ENCODE results near the gene SAC3D1. TPM values are rescaled to one million over a fixed set of nuclear protein-coding genes. Genes with fewer than 3 reads are reported as not detected.

SAC3D1 gene
- total and polyA plus RNA-seq, 2 donors from 2014 or later, result 6.8 to 13.4 TPM

GRCh38 chr11:65058012-65058411 is 17.0 kb downstream of the SAC3D1 start:
- no peaks in the 10 kb centered on the region for H3K27me3 ChIP-seq (ENCODE audit: control insufficient read depth, insufficient read depth, low read length)
- H3K4me3 ChIP-seq (ENCODE audit: low read length in 3 of 3), result no peak overlapping the region
- no peaks in the 10 kb centered on the region for H3K9me3 ChIP-seq (ENCODE audit: control insufficient read depth in 2 of 3, insufficient read depth in 1 of 3, low read length in 3 of 3)
- intact Hi-C loops (cut with DNase I), result no loop called here
- FAIRE-seq, result no peak
- no peaks in the 10 kb centered on the region for H3K36me3 ChIP-seq (ENCODE audit: control insufficient read depth in 2 of 3, insufficient read depth in 3 of 3, low read length in 3 of 3)
- DNase-seq, result no peak
- no peak overlapping the region for H3K27ac ChIP-seq (ENCODE audit: low read depth in 2 of 2, low read length in 2 of 2)
- H3K4me1 ChIP-seq (ENCODE audit: control insufficient read depth in 2 of 3, insufficient read depth in 2 of 3, low read depth in 1 of 3, low read length in 3 of 3), result peaks cover 0 to 2% (median 0%) of the 10 kb centered on the region in 3 donors
- no peak overlapping the region for H3K9ac ChIP-seq (ENCODE audit: low read length in 3 of 3)
- no peak for TF ChIP-seq CTCF (IDR thresholded peaks at IDR 0.05; ENCODE audit: borderline replicate concordance, extremely low read depth, insufficient read depth)

GRCh38 chr11:65058419-65059054 is 17.5 kb downstream of the SAC3D1 start, which contains the start of gene NAALADL1:
NAALADL1 (minus strand) TSS chr11:65058553; CDS start chr11:65058521, 32 bp downstream.
- Histone ChIP-seq H3K27me3 (ENCODE audit: control insufficient read depth, insufficient read depth, low read length) (no peaks in the 10 kb centered on the region), H3K27ac (ENCODE audit: low read depth in 2 of 2, low read length in 2 of 2) (no peak within 1 kb of the TSS), H3K4me3 (ENCODE audit: low read length in 3 of 3) (no peak within 1 kb of the TSS), H3K4me1 (ENCODE audit: control insufficient read depth in 2 of 3, insufficient read depth in 2 of 3, low read depth in 1 of 3, low read length in 3 of 3) (peaks cover 0 to 2% (median 0%) of the 10 kb centered on the region in 3 donors), H3K9ac (ENCODE audit: low read length in 3 of 3) (no peak within 1 kb of the TSS), H3K9me3 (ENCODE audit: control insufficient read depth in 2 of 3, insufficient read depth in 1 of 3, low read length in 3 of 3) (no peaks in the 10 kb centered on the region), H3K36me3 (ENCODE audit: control insufficient read depth in 2 of 3, insufficient read depth in 3 of 3, low read length in 3 of 3) (no peaks in the 10 kb centered on the region)
- TF ChIP-seq CTCF (IDR thresholded peaks at IDR 0.05; ENCODE audit: borderline replicate concordance, extremely low read depth, insufficient read depth), result no peak
- no peak for DNase-seq
- intact Hi-C loops (cut with DNase I), result no loop called here
- no peak for FAIRE-seq

- no peak overlapping the region for H3K4me3 ChIP-seq (ENCODE audit: low read length in 3 of 3)
- H3K27ac ChIP-seq (ENCODE audit: low read depth in 2 of 2, low read length in 2 of 2), result no peak overlapping the region
- FAIRE-seq (no peak), DNase-seq (no peak)
- no peak overlapping the region for H3K9ac ChIP-seq (ENCODE audit: low read length in 3 of 3)
- no peaks in the 10 kb centered on the region for H3K9me3 ChIP-seq (ENCODE audit: control insufficient read depth in 2 of 3, insufficient read depth in 1 of 3, low read length in 3 of 3)
- H3K27me3 ChIP-seq (ENCODE audit: control insufficient read depth, insufficient read depth, low read length), result no peaks in the 10 kb centered on the region
- intact Hi-C loops (cut with DNase I), result no loop called here
- H3K36me3 ChIP-seq (ENCODE audit: control insufficient read depth in 2 of 3, insufficient read depth in 3 of 3, low read length in 3 of 3), result no peaks in the 10 kb centered on the region
- H3K4me1 ChIP-seq (ENCODE audit: control insufficient read depth in 2 of 3, insufficient read depth in 2 of 3, low read depth in 1 of 3, low read length in 3 of 3), result peaks cover 0 to 2% (median 0%) of the 10 kb centered on the region in 3 donors
- no peak for TF ChIP-seq CTCF (IDR thresholded peaks at IDR 0.05; ENCODE audit: borderline replicate concordance, extremely low read depth, insufficient read depth)
Observed at GRCh38 chr11:65059523-65059922, 18.5 kb downstream of the SAC3D1 start.
